H54 (cell line): ENCODE measurements around the gene EDC3.
"Not testable (repeated sequence)": the region's sequence is repeated elsewhere in the genome, so short reads cannot be mapped to it uniquely, and the experiment has no call there.

Source experiments
- DNase-seq: peaks from one replicate; pipeline ENCODE4 v3.0.0; 2011; ENCODE audit warnings: low spot score, mixed read lengths; ENCODE audit not compliant: insufficient read length
- FAIRE-seq: peaks from 3 replicates; lab custom pipeline; 2011; peaks lifted over from hg19 to GRCh38; lab: Jason Lieb, UNC
- POLR2A ChIP-seq: IDR thresholded peaks from 2 replicates; pipeline ENCODE4 v1.6.1; 2011; ENCODE audit warnings: low read depth, mild to moderate bottlenecking, low read length

Gene EDC3

GRCh38 chr15:74610302-74610951 lies 85.4 kb downstream of the EDC3 start:
- TF ChIP-seq POLR2A = no peak
- FAIRE-seq = no peak
- no peak for DNase-seq

GRCh38 chr15:74609938-74610301 lies 85.9 kb downstream of the EDC3 start:
- DNase-seq = no peak
- no peak for FAIRE-seq
- TF ChIP-seq POLR2A = no peak

- FAIRE-seq (no peak), DNase-seq (no peak)
- TF ChIP-seq POLR2A = no peak
Observed at GRCh38 chr15:74608786-74609185, 87.0 kb downstream of the EDC3 start.

GRCh38 chr15:74605795-74606150 lies 90.1 kb downstream of the EDC3 start:
- DNase-seq (no peak), FAIRE-seq (no peak)

GRCh38 chr15:74604983-74605794 lies 90.6 kb downstream of the EDC3 start:
- no peak for TF ChIP-seq POLR2A
- FAIRE-seq (no peak), DNase-seq (no peak)

More at GRCh38 chr15:74605795-74606150, 90.1 kb downstream of the EDC3 start:
- no peak for TF ChIP-seq POLR2A

- DNase-seq (no peak), FAIRE-seq (no peak)
- TF ChIP-seq POLR2A = no peak
Observed at GRCh38 chr15:74603789-74604705, 91.8 kb downstream of the EDC3 start.

- TF ChIP-seq POLR2A = no peak
- DNase-seq (no peak), FAIRE-seq (no peak)
Observed at GRCh38 chr15:74603026-74603788, 92.6 kb downstream of the EDC3 start.

- FAIRE-seq (no peak), DNase-seq (no peak)
- no peak for TF ChIP-seq POLR2A
Observed at GRCh38 chr15:74599156-74599555, 96.7 kb downstream of the EDC3 start.

- no peak for FAIRE-seq
Observed at GRCh38 chr15:74598126-74598842, 97.5 kb downstream of the EDC3 start.

GRCh38 chr15:74597146-74597705 lies 98.6 kb downstream of the EDC3 start:
- FAIRE-seq, DNase-seq: not testable (repeated sequence)

More at GRCh38 chr15:74598126-74598842, 97.5 kb downstream of the EDC3 start:
- no peak for DNase-seq
- TF ChIP-seq POLR2A = no peak

GRCh38 chr15:74596736-74597135 lies 99.1 kb downstream of the EDC3 start:
- not testable (repeated sequence) for FAIRE-seq, DNase-seq

- no peak for FAIRE-seq
- no peak for TF ChIP-seq POLR2A
- no peak for DNase-seq
Observed at GRCh38 chr15:74595271-74595670, 100.6 kb downstream of the EDC3 start.
